ENCODE results near the gene CASD1. TPM values are rescaled to one million over a fixed set of nuclear protein-coding genes. Genes with fewer than 3 reads are reported as not detected.
A peak's percentile ranks its signal among the peaks of the same experiment; 100 is the strongest.

Gene CASD1
- total and polyA plus RNA-seq, 8 donors: 24.2 to 72.2 (median 59.6) TPM

- Histone ChIP-seq H3K9me3 (peaks cover 0 to 4% of the 10 kb centered on the region in 2 donors), H3K36me3 (no peaks in the 10 kb centered on the region), H3K27me3 (no peaks in the 10 kb centered on the region), H3K4me1 (no peaks in the 10 kb centered on the region), H3K27ac (no peak overlapping the region), H3K4me3 (no peak overlapping the region)
- DNase-seq: no peak
- intact Hi-C loops (cut with DNase I): no loop called here
- ATAC-seq: no peak
- no peak for TF ChIP-seq CTCF (IDR thresholded peaks at IDR 0.05)
These were observed 10.7 kb upstream of the CASD1 start for GRCh38 chr7:94498918-94499317.

DNA sequence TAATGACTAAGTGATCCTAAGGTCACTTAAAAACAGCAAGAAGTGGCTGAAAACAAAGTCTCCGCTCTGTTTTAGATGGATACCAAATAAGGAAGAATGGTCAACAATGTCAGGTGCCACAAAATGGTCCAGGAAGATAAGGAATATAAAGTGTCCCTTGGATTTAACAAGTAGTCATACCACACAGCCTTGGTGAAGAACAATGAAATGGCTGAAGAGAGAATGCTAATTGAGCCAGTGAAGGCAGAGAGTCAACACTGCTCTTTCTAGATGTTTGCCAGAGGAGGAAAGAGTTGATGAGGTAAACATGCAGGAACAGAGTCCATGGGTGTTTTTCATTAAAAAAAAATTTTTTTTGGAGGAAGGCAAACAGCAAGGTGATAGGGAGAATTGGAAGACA is 2.1 kb upstream of the CASD1 start:
- H3K9me3 ChIP-seq: no peaks in the 10 kb centered on the region
- peaks cover 4 to 27% of the 10 kb centered on the region in 2 donors for H3K4me1 ChIP-seq
- H3K27ac ChIP-seq: no peak overlapping the region
- no peak overlapping the region for H3K4me3 ChIP-seq
- TF ChIP-seq CTCF (IDR thresholded peaks at IDR 0.05): no peak
- DNase-seq (no peak), ATAC-seq (no peak)
- intact Hi-C loops (cut with DNase I): no loop called here
- H3K36me3 ChIP-seq: no peaks in the 10 kb centered on the region
- H3K27me3 ChIP-seq: no peaks in the 10 kb centered on the region

DNA sequence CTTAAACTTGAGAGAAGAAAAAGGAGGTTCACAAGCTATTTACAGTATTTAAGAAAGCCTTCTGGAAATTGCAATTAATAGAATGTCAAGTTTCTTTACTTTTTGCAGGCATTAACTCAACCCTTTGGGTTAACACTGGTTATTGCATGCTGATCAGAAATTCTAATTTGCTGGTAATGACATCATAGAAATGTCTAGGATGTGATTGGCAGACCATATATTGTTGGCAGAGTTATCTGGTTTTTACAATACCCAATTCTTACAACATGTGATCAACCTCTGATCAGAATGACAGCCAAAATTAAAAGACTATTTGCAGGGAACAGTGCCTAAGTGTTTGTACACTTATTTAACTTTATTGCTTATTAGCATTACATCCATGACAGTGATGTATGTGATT is 1.6 kb upstream of the CASD1 start:
- H3K9me3 ChIP-seq: no peaks in the 10 kb centered on the region
- intact Hi-C loops (cut with DNase I): no loop called here
- DNase-seq: no peak
- TF ChIP-seq CTCF (IDR thresholded peaks at IDR 0.05): no peak
- H3K36me3 ChIP-seq: no peaks in the 10 kb centered on the region
- no peak for ATAC-seq
- no peak overlapping the region for H3K4me3 ChIP-seq
- no peak overlapping the region for H3K27ac ChIP-seq
- peaks cover 4 to 30% of the 10 kb centered on the region in 2 donors for H3K4me1 ChIP-seq
- no peaks in the 10 kb centered on the region for H3K27me3 ChIP-seq

GRCh38 chr7:94509887-94510581 is 425 bp downstream of the CASD1 start:
- Histone ChIP-seq H3K27me3 (no peaks in the 10 kb centered on the region), H3K4me1 (peaks cover 4 to 38% of the 10 kb centered on the region in 2 donors), H3K9me3 (no peaks in the 10 kb centered on the region), H3K36me3 (no peaks in the 10 kb centered on the region), H3K27ac (peak overlapping the region; percentile 91 to 95), H3K4me3 (peak overlapping the region; percentile 63 to 82)
- DNase-seq (peak; percentile 71 to 92 (median 84)), ATAC-seq (peak; percentile 84)
- intact Hi-C loops (cut with DNase I): no loop called here
- TF ChIP-seq CTCF (IDR thresholded peaks at IDR 0.05): no peak

DNA sequence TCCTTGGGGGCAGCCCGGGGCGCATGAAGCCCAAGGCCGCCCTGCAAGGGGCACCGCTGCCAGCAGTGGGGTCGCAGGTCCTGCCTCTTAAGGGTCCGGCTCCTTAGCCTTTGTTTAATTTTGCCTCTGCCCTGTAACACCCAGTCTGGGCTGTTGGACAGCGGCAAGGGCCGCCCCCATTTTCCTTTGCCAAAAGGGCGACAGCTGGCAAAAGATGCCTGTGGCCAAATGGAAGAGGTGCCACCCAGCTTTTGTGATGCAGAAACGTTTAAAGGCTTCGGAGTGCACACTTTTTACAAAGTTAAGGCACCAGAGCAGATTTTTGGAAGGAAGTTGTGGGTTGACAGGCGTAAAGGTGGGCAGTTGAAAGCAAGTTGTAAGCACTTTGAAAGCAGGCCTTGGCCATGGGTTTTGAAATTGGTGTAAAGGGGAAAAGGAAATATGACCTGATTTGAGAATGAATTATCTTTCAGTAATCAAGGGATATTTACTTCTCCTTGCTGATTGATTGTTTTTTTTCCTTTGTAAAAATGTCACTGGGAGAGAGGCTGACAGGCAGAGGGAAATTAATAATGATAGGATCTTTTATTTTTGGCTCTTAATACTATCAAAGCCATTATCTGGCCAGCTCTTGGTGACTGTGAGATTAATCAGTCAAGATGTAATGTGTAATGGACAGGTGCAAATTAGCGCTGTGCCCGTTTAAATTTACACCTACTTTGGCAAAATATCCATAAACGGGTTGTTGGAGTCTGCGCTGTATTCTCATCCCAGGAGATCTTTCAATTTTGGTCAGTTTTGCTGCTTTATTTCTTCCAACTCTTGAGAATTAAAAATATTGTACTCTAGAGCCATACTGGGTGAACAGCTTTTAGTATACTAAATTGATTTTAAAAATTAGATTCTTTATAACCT is 1.2 kb downstream of the CASD1 start:
- intact Hi-C loops (cut with DNase I): no loop called here
- no peak for TF ChIP-seq CTCF (IDR thresholded peaks at IDR 0.05)
- no peaks in the 10 kb centered on the region for H3K9me3 ChIP-seq
- no peaks in the 10 kb centered on the region for H3K36me3 ChIP-seq
- DNase-seq (peak in 3 of 4 donors; percentile 41 to 51 (median 50)), ATAC-seq (peak; percentile 37)
- H3K4me1 ChIP-seq: peaks cover 4 to 38% of the 10 kb centered on the region in 2 donors
- peak overlapping the region; percentile 63 to 82 for H3K4me3 ChIP-seq
- H3K27ac ChIP-seq: peak overlapping the region; percentile 91 to 95
- no peaks in the 10 kb centered on the region for H3K27me3 ChIP-seq
